Prostate gland (tissue), 2 donors: ENCODE measurements around the gene CCDC69.

Source experiments
- CTCF ChIP-seq, 4 experiments: fragments of 200-600 bp in 2 of 4; fragments of 450-650 bp in 2 of 4; sonication (generic) in 2 of 4; IDR thresholded peaks; 1 replicate in 3 of 4; 2 replicates in 1 of 4; pipeline ENCODE4 v1.5.1; 2016 to 2019; ENCODE audit warnings: antibody characterized with exemption in 4 of 4, mild to moderate bottlenecking in 2 of 4, moderate library complexity in 2 of 4
- POLR2A ChIP-seq: fragments of 450-650 bp; IDR thresholded peaks from one replicate; pipeline ENCODE4 v1.6.1; 2016; ENCODE audit warnings: antibody characterized with exemption, mild to moderate bottlenecking
- POLR2AphosphoS5 ChIP-seq: sonication (generic); formaldehyde crosslinking; IDR thresholded peaks from one replicate; pipeline ENCODE4 v1.6.1; 2017; ENCODE audit warnings: antibody characterized with exemption

- TF ChIP-seq CTCF (IDR thresholded peaks at IDR 0.05): no peak
- TF ChIP-seq POLR2AphosphoS5: no peak
- TF ChIP-seq POLR2A: no peak
Observed at GRCh38 chr5:151227918-151228447, 4.1 kb upstream of the CCDC69 start.
